Measurements from ENCODE around the gene VDR. TPM values are rescaled to one million over a fixed set of nuclear protein-coding genes. Genes with fewer than 3 reads are reported as not detected.

VDR gene
- polyA plus RNA-seq, 1 donor (not counting 4 experiments of a cell fraction or from before 2014, with no cell fraction given): 43.3 TPM

DNA sequence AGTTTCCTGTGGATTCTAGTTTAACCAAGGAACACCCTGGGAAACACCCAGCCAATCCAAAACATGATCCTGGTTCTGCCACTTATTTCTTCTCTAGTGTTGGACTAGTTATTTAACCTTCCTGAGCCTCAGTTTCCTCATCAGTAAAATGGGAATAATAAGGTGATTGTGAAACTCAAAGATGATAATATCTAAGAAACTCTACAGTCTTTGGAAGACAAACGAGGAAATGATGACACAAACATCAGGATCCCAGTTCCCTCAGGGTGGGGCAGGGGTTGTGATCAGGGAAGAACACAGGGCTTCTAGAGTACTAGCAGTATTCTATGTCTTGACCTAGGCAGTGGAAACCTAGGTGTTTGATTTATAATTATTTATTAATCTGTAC is 40.5 kb upstream of the VDR start:
- H3K4me1 ChIP-seq (ENCODE audit: control insufficient read depth, extremely low read depth, insufficient read depth, low read length): peaks cover 52% of the 10 kb centered on the region
- no peaks in the 10 kb centered on the region for H3K27me3 ChIP-seq (ENCODE audit: control insufficient read depth, extremely low read depth, insufficient read depth, low read length)
- no peak overlapping the region for H2AFZ ChIP-seq (ENCODE audit: control insufficient read depth, low read length)
- no peaks in the 10 kb centered on the region for H3K9me1 ChIP-seq (ENCODE audit: control insufficient read depth, extremely low read depth, insufficient read depth, low read length)
- no peaks in the 10 kb centered on the region for H3K9me3 ChIP-seq (ENCODE audit: control insufficient read depth, low read depth, low read length)
- no peak overlapping the region for H3K27ac ChIP-seq (ENCODE audit: control insufficient read depth, insufficient read depth, low read length)
- no peak overlapping the region for H3K9ac ChIP-seq (ENCODE audit: control insufficient read depth, extremely low read depth, insufficient read depth, low read length)
- H3K79me2 ChIP-seq (ENCODE audit: control insufficient read depth, insufficient read depth, low read length): no peaks in the 10 kb centered on the region
- H3K36me3 ChIP-seq (ENCODE audit: control insufficient read depth in 2 of 2, extremely low read depth in 1 of 2, insufficient read depth in 2 of 2, low read length in 2 of 2): no peaks in the 10 kb centered on the region
- FAIRE-seq (peak; percentile 85), DNase-seq (ENCODE audit: low read depth, low spot score) (no peak)
- dilution Hi-C loops (cut with MboI; ENCODE audit: extremely low pct_ligation_motif_present, low sequenced_read_pairs): no loop called here
- H3K4me2 ChIP-seq (ENCODE audit: control insufficient read depth, extremely low read depth, insufficient read depth, low read depth, low read length): peak overlapping the region; percentile 37
- H3K4me3 ChIP-seq (ENCODE audit: control insufficient read depth in 2 of 3, extremely low read depth in 1 of 3, insufficient read depth in 2 of 3, low read depth in 1 of 3, low read length in 3 of 3): no peak overlapping the region
- H4K20me1 ChIP-seq (ENCODE audit: control insufficient read depth, extremely low read depth, insufficient read depth, low read length): no peaks in the 10 kb centered on the region
- TF ChIP-seq, protein P1, sequence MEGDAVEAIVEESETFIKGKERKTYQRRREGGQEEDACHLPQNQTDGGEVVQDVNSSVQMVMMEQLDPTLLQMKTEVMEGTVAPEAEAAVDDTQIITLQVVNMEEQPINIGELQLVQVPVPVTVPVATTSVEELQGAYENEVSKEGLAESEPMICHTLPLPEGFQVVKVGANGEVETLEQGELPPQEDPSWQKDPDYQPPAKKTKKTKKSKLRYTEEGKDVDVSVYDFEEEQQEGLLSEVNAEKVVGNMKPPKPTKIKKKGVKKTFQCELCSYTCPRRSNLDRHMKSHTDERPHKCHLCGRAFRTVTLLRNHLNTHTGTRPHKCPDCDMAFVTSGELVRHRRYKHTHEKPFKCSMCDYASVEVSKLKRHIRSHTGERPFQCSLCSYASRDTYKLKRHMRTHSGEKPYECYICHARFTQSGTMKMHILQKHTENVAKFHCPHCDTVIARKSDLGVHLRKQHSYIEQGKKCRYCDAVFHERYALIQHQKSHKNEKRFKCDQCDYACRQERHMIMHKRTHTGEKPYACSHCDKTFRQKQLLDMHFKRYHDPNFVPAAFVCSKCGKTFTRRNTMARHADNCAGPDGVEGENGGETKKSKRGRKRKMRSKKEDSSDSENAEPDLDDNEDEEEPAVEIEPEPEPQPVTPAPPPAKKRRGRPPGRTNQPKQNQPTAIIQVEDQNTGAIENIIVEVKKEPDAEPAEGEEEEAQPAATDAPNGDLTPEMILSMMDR (optimal IDR thresholded peaks at IDR 0.05 in 1 of 3, IDR thresholded peaks at IDR 0.05 in 1 of 3, conservative IDR thresholded peaks at IDR 0.05 in 1 of 3; ENCODE audit: extremely low read depth in 1 of 3, insufficient read depth in 2 of 3, low read length in 3 of 3): no peak
- TF ChIP-seq EZH2 (IDR thresholded peaks at IDR 0.05; ENCODE audit: low read length): no peak

DNA sequence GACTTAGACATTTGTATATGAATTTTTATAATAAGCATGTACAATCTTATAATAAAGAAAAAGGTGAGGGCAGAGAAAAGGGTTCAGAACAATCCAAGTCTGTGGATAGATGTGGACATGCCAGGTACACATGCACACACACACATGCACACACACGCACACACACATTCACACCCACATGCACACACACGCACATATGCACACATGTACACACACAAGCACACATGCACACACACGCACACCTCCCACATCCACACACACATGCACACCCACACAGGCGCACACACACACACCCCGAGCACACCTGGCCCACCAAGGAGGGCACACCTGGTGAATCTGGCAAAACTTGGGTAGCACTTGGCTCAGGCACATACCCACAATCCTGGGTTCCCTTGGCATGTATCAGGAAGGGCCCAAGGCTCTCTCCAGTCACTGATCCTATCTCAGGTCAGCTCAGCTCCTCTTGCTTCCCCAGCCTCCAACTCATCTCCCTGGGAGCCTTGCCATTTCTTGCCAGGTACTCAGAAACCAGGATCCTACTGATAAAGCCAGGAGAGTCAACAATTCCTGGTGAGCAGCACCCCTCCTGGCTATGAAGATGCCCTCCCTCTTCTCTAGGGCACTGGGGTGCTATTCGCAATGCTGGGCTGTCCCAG is 40.0 kb upstream of the VDR start:
- Histone ChIP-seq H2AFZ (ENCODE audit: control insufficient read depth, low read length) (no peak overlapping the region), H3K36me3 (ENCODE audit: control insufficient read depth in 2 of 2, extremely low read depth in 1 of 2, insufficient read depth in 2 of 2, low read length in 2 of 2) (no peaks in the 10 kb centered on the region), H3K9ac (ENCODE audit: control insufficient read depth, extremely low read depth, insufficient read depth, low read length) (no peak overlapping the region), H3K4me3 (ENCODE audit: control insufficient read depth in 2 of 3, extremely low read depth in 1 of 3, insufficient read depth in 2 of 3, low read depth in 1 of 3, low read length in 3 of 3) (no peak overlapping the region), H4K20me1 (ENCODE audit: control insufficient read depth, extremely low read depth, insufficient read depth, low read length) (no peaks in the 10 kb centered on the region), H3K27ac (ENCODE audit: control insufficient read depth, insufficient read depth, low read length) (no peak overlapping the region), H3K9me3 (ENCODE audit: control insufficient read depth, low read depth, low read length) (no peaks in the 10 kb centered on the region), H3K27me3 (ENCODE audit: control insufficient read depth, extremely low read depth, insufficient read depth, low read length) (no peaks in the 10 kb centered on the region), H3K79me2 (ENCODE audit: control insufficient read depth, insufficient read depth, low read length) (no peaks in the 10 kb centered on the region), H3K4me2 (ENCODE audit: control insufficient read depth, extremely low read depth, insufficient read depth, low read depth, low read length) (peak overlapping the region; percentile 37), H3K9me1 (ENCODE audit: control insufficient read depth, extremely low read depth, insufficient read depth, low read length) (no peaks in the 10 kb centered on the region), H3K4me1 (ENCODE audit: control insufficient read depth, extremely low read depth, insufficient read depth, low read length) (peaks cover 46% of the 10 kb centered on the region)
- dilution Hi-C loops (cut with MboI; ENCODE audit: extremely low pct_ligation_motif_present, low sequenced_read_pairs): no loop called here
- DNase-seq (ENCODE audit: low read depth, low spot score) (no peak), FAIRE-seq (peak; percentile 58)
- TF ChIP-seq, protein P1 (optimal IDR thresholded peaks at IDR 0.05 in 1 of 3, IDR thresholded peaks at IDR 0.05 in 1 of 3, conservative IDR thresholded peaks at IDR 0.05 in 1 of 3; ENCODE audit: extremely low read depth in 1 of 3, insufficient read depth in 2 of 3, low read length in 3 of 3): no peak
- no peak for TF ChIP-seq EZH2 (IDR thresholded peaks at IDR 0.05; ENCODE audit: low read length)
